SU-DHL-6 (cell line): Measurements from ENCODE around the gene FLYWCH1.

Source experiments
- H2AFZ ChIP-seq: fragments of 200-600 bp; sonication (generic); 2 replicates; pipeline ENCODE4 v1.6.1; 2014; ENCODE audit warnings: low read depth, mild to moderate bottlenecking, moderate library complexity, mixed read lengths, antibody characterized with exemption, low read length; ENCODE audit not compliant: severe bottlenecking
- H3F3A ChIP-seq: fragments of 200-600 bp; shearing (Covaris generic); 2 replicates; pipeline ENCODE4 v1.6.0; 2016; ENCODE audit warnings: antibody characterized with exemption, mild to moderate bottlenecking; ENCODE audit not compliant: insufficient read depth
- H3K27ac ChIP-seq: fragments of 200-600 bp; sonication (generic); 2 replicates; pipeline ENCODE4 v1.5.1; 2016; ENCODE audit warnings: low read depth, mild to moderate bottlenecking, low read length, moderate library complexity, mixed read lengths
- H3K27me3 ChIP-seq: fragments of 200-600 bp; sonication (generic), shearing (Covaris generic); 2 replicates; pipeline ENCODE4 v1.6.0; 2014; ENCODE audit warnings: mild to moderate bottlenecking, low read length
- H3K36me3 ChIP-seq: fragments of 200-600 bp; sonication (generic); 2 replicates; pipeline ENCODE4 v1.6.1; 2014; ENCODE audit warnings: mild to moderate bottlenecking, low read length, mixed read lengths
- H3K4me2 ChIP-seq: fragments of 300-600, 200-600 bp; shearing (Covaris generic), sonication (generic); 2 replicates; pipeline ENCODE4 v1.6.0; 2014; ENCODE audit warnings: low read length, low read depth, mild to moderate bottlenecking; ENCODE audit not compliant: poor library complexity, severe bottlenecking
- H3K4me3 ChIP-seq: fragments of 200-600 bp; sonication (generic); 2 replicates; pipeline ENCODE4 v1.5.1; 2014; ENCODE audit warnings: antibody characterized with exemption, low read length, mild to moderate bottlenecking, mixed read lengths; ENCODE audit not compliant: insufficient read depth, poor library complexity, severe bottlenecking
- H3K79me2 ChIP-seq: fragments of 200-600 bp; sonication (generic); 2 replicates; pipeline ENCODE4 v1.6.1; 2014; ENCODE audit warnings: mild to moderate bottlenecking, low read length, moderate library complexity; ENCODE audit not compliant: insufficient read depth
- H3K9ac ChIP-seq: fragments of 200-600 bp; sonication (generic); 2 replicates; pipeline ENCODE4 v1.7.0; 2014; ENCODE audit warnings: mild to moderate bottlenecking, low read length
- H3K9me2 ChIP-seq: fragments of 200-600 bp; sonication (generic); replicated peaks from 2 replicates; pipeline ENCODE4 v1.6.1; 2014; ENCODE audit warnings: low read length; ENCODE audit not compliant: insufficient read depth
- H3K9me3 ChIP-seq: fragments of 200-600 bp; sonication (generic); 2 replicates; pipeline ENCODE4 v1.6.1; 2014; ENCODE audit warnings: low read length, mixed read lengths; ENCODE audit not compliant: insufficient read depth
- H4K20me1 ChIP-seq: fragments of 200-600 bp; sonication (generic); 2 replicates; pipeline ENCODE4 v1.6.1; 2014; ENCODE audit warnings: low read depth, mild to moderate bottlenecking, antibody characterized with exemption, low read length, moderate library complexity, mixed read lengths
- EZH2phosphoT487 ChIP-seq: fragments of 200-600 bp; sonication (generic), shearing (Covaris generic); conservative IDR thresholded peaks from 2 replicates; pipeline ENCODE4 v1.6.1; 2018; ENCODE audit warnings: mild to moderate bottlenecking, antibody characterized with exemption, low read length, moderate library complexity, mixed read lengths
- TF ChIP-seq, protein P1 (sequence below): fragments of 200-600 bp; sonication (generic); IDR thresholded peaks from one replicate; pipeline ENCODE4 v1.5.1; 2017; ENCODE audit warnings: antibody characterized with exemption, mild to moderate bottlenecking, low read length, moderate library complexity; ENCODE audit not compliant: insufficient read depth, poor library complexity, severe bottlenecking

FLYWCH1 gene

DNA sequence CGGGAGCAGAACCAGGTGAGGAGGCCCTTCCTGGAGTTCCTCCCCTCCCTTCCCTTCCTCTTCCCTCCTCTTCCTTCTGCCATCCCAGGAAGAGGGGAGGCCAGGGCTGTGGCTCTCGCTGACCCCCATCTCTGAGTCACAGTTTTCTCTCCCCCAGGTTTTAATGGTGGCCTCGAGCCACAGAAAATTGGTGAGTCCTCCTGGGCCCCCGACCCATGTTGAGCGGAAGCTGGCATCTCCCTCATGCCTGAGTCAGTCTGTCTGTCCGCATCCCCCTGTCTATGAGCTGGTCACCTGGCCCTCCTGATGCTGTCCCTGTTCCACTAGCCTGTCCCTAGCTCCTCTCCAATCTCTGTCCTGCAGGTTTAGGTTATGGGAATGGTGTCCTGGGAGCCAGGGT is 88.2 kb downstream of the FLYWCH1 start:
- Histone ChIP-seq H3K79me2 (no peaks in the 10 kb centered on the region), H3K27me3 (no peaks in the 10 kb centered on the region), H3K9me3 (no peaks in the 10 kb centered on the region), H3F3A (no peaks in the 10 kb centered on the region), H3K27ac (no peak overlapping the region), H3K9me2 (no peaks in the 10 kb centered on the region), H4K20me1 (no peaks in the 10 kb centered on the region), H3K9ac (no peak overlapping the region), H3K4me3 (no peak overlapping the region), H3K4me2 (no peak overlapping the region), H3K36me3 (no peaks in the 10 kb centered on the region), H2AFZ (no peak overlapping the region)
- TF ChIP-seq, protein P1, sequence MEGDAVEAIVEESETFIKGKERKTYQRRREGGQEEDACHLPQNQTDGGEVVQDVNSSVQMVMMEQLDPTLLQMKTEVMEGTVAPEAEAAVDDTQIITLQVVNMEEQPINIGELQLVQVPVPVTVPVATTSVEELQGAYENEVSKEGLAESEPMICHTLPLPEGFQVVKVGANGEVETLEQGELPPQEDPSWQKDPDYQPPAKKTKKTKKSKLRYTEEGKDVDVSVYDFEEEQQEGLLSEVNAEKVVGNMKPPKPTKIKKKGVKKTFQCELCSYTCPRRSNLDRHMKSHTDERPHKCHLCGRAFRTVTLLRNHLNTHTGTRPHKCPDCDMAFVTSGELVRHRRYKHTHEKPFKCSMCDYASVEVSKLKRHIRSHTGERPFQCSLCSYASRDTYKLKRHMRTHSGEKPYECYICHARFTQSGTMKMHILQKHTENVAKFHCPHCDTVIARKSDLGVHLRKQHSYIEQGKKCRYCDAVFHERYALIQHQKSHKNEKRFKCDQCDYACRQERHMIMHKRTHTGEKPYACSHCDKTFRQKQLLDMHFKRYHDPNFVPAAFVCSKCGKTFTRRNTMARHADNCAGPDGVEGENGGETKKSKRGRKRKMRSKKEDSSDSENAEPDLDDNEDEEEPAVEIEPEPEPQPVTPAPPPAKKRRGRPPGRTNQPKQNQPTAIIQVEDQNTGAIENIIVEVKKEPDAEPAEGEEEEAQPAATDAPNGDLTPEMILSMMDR: no peak
- TF ChIP-seq EZH2phosphoT487: no peak

DNA sequence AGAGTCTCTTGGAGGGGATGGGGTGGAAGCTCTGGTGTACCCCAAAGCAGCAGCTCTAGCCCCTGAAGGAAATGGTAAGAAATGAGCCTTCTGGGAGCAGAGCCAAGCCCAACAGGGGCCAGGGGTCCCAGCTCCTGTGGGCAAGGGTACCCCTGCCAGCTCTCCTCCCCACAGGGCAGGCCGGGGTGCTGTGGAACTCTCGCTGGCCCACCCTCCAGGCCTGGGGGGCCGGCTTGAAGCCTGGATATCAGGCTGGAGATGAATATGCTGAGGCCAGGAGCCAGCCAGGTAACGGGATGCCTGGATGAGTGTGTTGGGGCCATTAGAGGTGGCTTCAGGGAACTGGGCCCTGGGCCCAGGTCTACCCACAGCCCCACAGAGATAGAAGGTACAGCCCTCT is 88.8 kb downstream of the FLYWCH1 start:
- Histone ChIP-seq H3K27ac (no peak overlapping the region), H3K9me2 (no peaks in the 10 kb centered on the region), H3K79me2 (no peaks in the 10 kb centered on the region), H3K27me3 (no peaks in the 10 kb centered on the region), H4K20me1 (no peaks in the 10 kb centered on the region), H3K9me3 (no peaks in the 10 kb centered on the region), H2AFZ (no peak overlapping the region), H3K36me3 (no peaks in the 10 kb centered on the region), H3K9ac (no peak overlapping the region), H3F3A (no peaks in the 10 kb centered on the region), H3K4me2 (no peak overlapping the region), H3K4me3 (no peak overlapping the region)
- TF ChIP-seq EZH2phosphoT487: no peak
- TF ChIP-seq, protein P1: no peak
